ENCODE data around the gene RGS16.

- TF ChIP-seq CTCF (IDR thresholded peaks at IDR 0.05) (no peak), POLR2A (IDR thresholded peaks at IDR 0.05) (no peak)
These were observed 51.7 kb downstream of the RGS16 start for GRCh38 chr1:182552527-182552926.
